HCT116 (cell line): ENCODE measurements around the gene ENPP3. TPM values are rescaled to one million over a fixed set of nuclear protein-coding genes. Genes with fewer than 3 reads are reported as not detected.

Experiments used
- ATAC-seq: fragments of 200-7000 bp; cut with Tn5 transposase; 2 replicates; pipeline ENCODE4 v1.9.1; 2020; ENCODE audit warnings: mild to moderate bottlenecking, moderate library complexity
- BruUV-seq: library from RNA; stranded (reverse); fragments of 400-500 nt; replicated peaks from 2 replicates; lab custom pipeline; 2021; lab: Mats Ljungman, UMichigan
- CTCF ChIA-PET: fragments of 300-600 bp; sonication (Branson Sonifier 250); formaldehyde crosslinking; loops from one replicate; lab custom pipeline; 2021; ENCODE audit warnings: antibody characterized with exemption; lab: Charles Lee
- POLR2A ChIA-PET: fragments of 300-600, 350-600 bp; sonication (Branson Sonifier 250); formaldehyde crosslinking; loops from one replicate; lab custom pipeline; 2021; ENCODE audit warnings: antibody characterized with exemption; lab: Charles Lee
- RAD21 ChIA-PET, 2 experiments: fragments of 300-600 bp; sonication (Branson Sonifier 250); formaldehyde crosslinking; loops; one replicate each; lab custom pipeline; 2023; ENCODE audit warnings: low total read pairs in 2 of 2; ENCODE audit not compliant: uncharacterized antibody in 2 of 2, unreplicated experiment in 2 of 2, low non-redundant PET in 1 of 2; lab: Charles Lee
- DNase-seq: peaks from one replicate; pipeline ENCODE4 v3.0.0-alpha.2; 2010; ENCODE audit warnings: low read depth, low spot score
- H2AFZ ChIP-seq: fragments of 200-600 bp; shearing (Covaris generic), sonication (generic); 2 replicates; pipeline ENCODE4 v1.6.1; 2017; ENCODE audit warnings: low read depth, mixed run types, mixed read lengths, antibody characterized with exemption, low read length; ENCODE audit not compliant: poor library complexity, severe bottlenecking
- H3K27ac ChIP-seq: 2 replicates; pipeline ENCODE4 v1.5.1; 2012; ENCODE audit warnings: low read depth, low read length
- H3K27me3 ChIP-seq: fragments of 200-600 bp; sonication (generic); 2 replicates; pipeline ENCODE4 v1.6.1; 2016; ENCODE audit warnings: mixed run types, low read length, mixed read lengths; ENCODE audit not compliant: insufficient read depth
- H3K36me3 ChIP-seq, 2 experiments: fragments of 200-500 bp in 1 of 2; fragments of 200-600 bp in 1 of 2; sonication (Bioruptor generic) in 1 of 2; sonication (generic) in 1 of 2; 2 replicates each; pipeline versions ENCODE4 v1.5.1 to v1.6.1; 2014 to 2016; ENCODE audit warnings: low read length in 2 of 2, inconsistent platforms in 1 of 2, mixed read lengths in 1 of 2, mixed run types in 1 of 2; ENCODE audit not compliant: insufficient read depth in 2 of 2, control insufficient read depth in 1 of 2
- H3K4me1 ChIP-seq, 2 experiments: fragments of 200-600 bp in 1 of 2; sonication (generic) in 1 of 2; 2 replicates each; pipeline versions ENCODE4 v1.5.1 to v1.6.1; 2012 to 2017; ENCODE audit warnings: low read length in 2 of 2, inconsistent platforms in 1 of 2, mild to moderate bottlenecking in 1 of 2, mixed read lengths in 1 of 2, mixed run types in 1 of 2, moderate library complexity in 1 of 2; ENCODE audit not compliant: insufficient read depth in 2 of 2, control insufficient read depth in 1 of 2
- H3K4me2 ChIP-seq: fragments of 200-600 bp; sonication (generic); 2 replicates; pipeline ENCODE4 v1.6.1; 2017; ENCODE audit warnings: mixed run types, low read length, mixed read lengths
- H3K4me3 ChIP-seq, 2 experiments: fragments of 200-600 bp in 1 of 2; sonication (generic) in 1 of 2; replicated peaks in 1 of 2; 2 replicates each; pipeline ENCODE4 v1.5.1; 2011 to 2016; ENCODE audit warnings: low read length in 2 of 2, control low read depth in 1 of 2, low read depth in 1 of 2, mild to moderate bottlenecking in 1 of 2, mixed read lengths in 1 of 2, mixed run types in 1 of 2
- H3K79me2 ChIP-seq: fragments of 200-600 bp; sonication (generic); 2 replicates; pipeline ENCODE4 v1.6.1; 2017; ENCODE audit warnings: mild to moderate bottlenecking, mixed run types, low read length, moderate library complexity, mixed read lengths; ENCODE audit not compliant: insufficient read depth
- H3K9ac ChIP-seq: fragments of 200-600 bp; sonication (generic); 2 replicates; pipeline ENCODE4 v1.6.1; 2016; ENCODE audit warnings: low read length, mixed read lengths
- H3K9me2 ChIP-seq: fragments of 200-600 bp; sonication (generic), shearing (Covaris generic); 2 replicates; pipeline ENCODE4 v1.6.1; 2017; ENCODE audit warnings: mixed run types, mild to moderate bottlenecking, moderate library complexity; ENCODE audit not compliant: insufficient read depth
- H3K9me3 ChIP-seq, 2 experiments: fragments of 200-500 bp in 1 of 2; fragments of 200-600 bp in 1 of 2; sonication (Bioruptor generic) in 1 of 2; sonication (generic) in 1 of 2; 2 replicates each; pipeline ENCODE4 v1.6.1; 2014 to 2017; ENCODE audit warnings: low read length in 2 of 2, mixed read lengths in 2 of 2, inconsistent platforms in 1 of 2, low read depth in 1 of 2, mild to moderate bottlenecking in 1 of 2, mixed run types in 1 of 2, moderate library complexity in 1 of 2; ENCODE audit not compliant: control insufficient read depth in 1 of 2, insufficient read depth in 1 of 2
- H4K20me1 ChIP-seq: fragments of 200-600 bp; sonication (generic), shearing (Covaris generic); 2 replicates; pipeline ENCODE4 v1.6.1; 2017; ENCODE audit warnings: mixed run types, mild to moderate bottlenecking, moderate library complexity; ENCODE audit not compliant: insufficient read depth
- CBX3 ChIP-seq: IDR thresholded peaks from 2 replicates; pipeline ENCODE4 v1.6.1; 2012; ENCODE audit warnings: low read depth
- CTCF ChIP-seq, 3 experiments: fragments of 200-600 bp in 1 of 3; sonication (generic) in 1 of 3; IDR thresholded peaks in 2 of 3; conservative IDR thresholded peaks in 1 of 3; 2 replicates each; pipeline ENCODE4 v1.5.1; 2012 to 2017; ENCODE audit warnings: low read depth in 2 of 3, low read length in 2 of 3, antibody characterized with exemption in 1 of 3, borderline replicate concordance in 1 of 3, control low read depth in 1 of 3, mild to moderate bottlenecking in 1 of 3, mixed read lengths in 1 of 3, mixed run types in 1 of 3, moderate library complexity in 1 of 3; ENCODE audit not compliant: insufficient read depth in 1 of 3
- ELF1 ChIP-seq: IDR thresholded peaks from 2 replicates; pipeline ENCODE4 v1.6.1; 2012; ENCODE audit warnings: low read depth, borderline replicate concordance
- POLR2A ChIP-seq: IDR thresholded peaks from 2 replicates; pipeline ENCODE4 v1.7.0; 2011; ENCODE audit warnings: borderline replicate concordance; ENCODE audit not compliant: insufficient read depth, insufficient read length; ENCODE audit errors: extremely low read depth
- POLR2AphosphoS5 ChIP-seq: IDR thresholded peaks from 2 replicates; pipeline ENCODE4 v1.6.1; 2011; ENCODE audit warnings: mild to moderate bottlenecking, low read depth, low read length, moderate library complexity
- REST ChIP-seq: IDR thresholded peaks from 2 replicates; pipeline ENCODE4 v1.6.1; 2012; ENCODE audit warnings: low read depth
- SIN3A ChIP-seq: IDR thresholded peaks from 2 replicates; pipeline ENCODE4 v1.6.1; 2012; ENCODE audit warnings: low read depth
- SP1 ChIP-seq: IDR thresholded peaks from 2 replicates; pipeline ENCODE4 v1.6.1; 2012; ENCODE audit warnings: low read depth
- TCF7L2 ChIP-seq: IDR thresholded peaks from 2 replicates; pipeline ENCODE4 v1.7.0; 2011; ENCODE audit warnings: borderline replicate concordance, inconsistent platforms; ENCODE audit not compliant: insufficient read depth, insufficient read length; ENCODE audit errors: extremely low read depth
- ZBTB33 ChIP-seq: IDR thresholded peaks from 2 replicates; pipeline ENCODE4 v1.6.1; 2011; ENCODE audit warnings: mild to moderate bottlenecking, low read length, moderate library complexity; ENCODE audit not compliant: insufficient replicate concordance; ENCODE audit errors: extremely low read depth
- ZFX ChIP-seq: fragments of 450-650 bp; IDR thresholded peaks from 2 replicates; pipeline ENCODE4 v1.6.1; 2017
- intact Hi-C: fragments of 100-400 bp; cut with micrococcal nuclease; formaldehyde crosslinking; loops from 2 replicates; pipeline ENCODE4 v1.10.0; 2022
- total RNA-seq: library from RNA; stranded (reverse); gene quantifications from one replicate; pipeline ENCODE4 v1.2.1, GENCODE V29; 2021; ENCODE audit not compliant: unreplicated experiment

ENPP3 gene
- total RNA-seq, 1 experiment from 2014 or later, result 0.15 TPM

- TF ChIP-seq REST (no peak), POLR2AphosphoS5 (no peak), POLR2A (no peak), ELF1 (no peak)
Observed at GRCh38 chr6:131744432-131745287, 107.6 kb downstream of the ENPP3 start (continued).

GRCh38 chr6:131745476-131745875, 108.4 kb downstream of the ENPP3 start:
- RAD21 ChIA-PET, result no interaction called here
- no peak for DNase-seq
- no peaks in the 10 kb centered on the region for H3K9me2 ChIP-seq
- TF ChIP-seq TCF7L2 (no peak), ZFX (no peak), SIN3A (no peak), ELF1 (no peak), CTCF (IDR thresholded peaks at IDR 0.05 in 2 of 3, conservative IDR thresholded peaks at IDR 0.05 in 1 of 3; ENCODE audit: borderline replicate concordance in 1 of 3, insufficient read depth in 1 of 3, low read depth in 2 of 3, low read length in 2 of 3) (no peak), SP1 (no peak), CBX3 (no peak), ZBTB33 (no peak), REST (no peak)

More at GRCh38 chr6:131745476-131745875, 108.4 kb downstream of the ENPP3 start:
- H3K9ac ChIP-seq, result no peak overlapping the region
- BruUV-seq, result no TSS peak
- H3K27me3 ChIP-seq, result no peaks in the 10 kb centered on the region
- intact Hi-C loops, result no loop called here
- H3K4me3 ChIP-seq, result no peak overlapping the region
- ChIA-PET POLR2A (no interaction called here), CTCF (no interaction called here)
- no peak for ATAC-seq
- H3K36me3 ChIP-seq, result no peaks in the 10 kb centered on the region
- H3K4me2 ChIP-seq, result no peak overlapping the region
- no peak overlapping the region for H3K27ac ChIP-seq
- H2AFZ ChIP-seq, result no peak overlapping the region
- H3K79me2 ChIP-seq, result no peaks in the 10 kb centered on the region
- no peaks in the 10 kb centered on the region for H4K20me1 ChIP-seq
- H3K9me3 ChIP-seq, result no peaks in the 10 kb centered on the region
- no peaks in the 10 kb centered on the region for H3K4me1 ChIP-seq
